Fibroblast of lung (primary cell): ENCODE results near the gene LAGE3. TPM values are rescaled to one million over a fixed set of nuclear protein-coding genes. Genes with fewer than 3 reads are reported as not detected.
A peak's percentile ranks its signal among the peaks of the same experiment; 100 is the strongest.

ENCODE experiments used
- DNase-seq, 2 donors: peaks; one replicate each; pipeline versions ENCODE4 v3.0.0 to v3.0.0-alpha.2; 2010; ENCODE audit warnings: low read depth in 2 of 2
- H2AFZ ChIP-seq: 2 replicates; pipeline ENCODE4 v1.5.1; 2012; ENCODE audit warnings: low read length, control low read depth, inconsistent platforms
- H3K27ac ChIP-seq: 2 replicates; pipeline ENCODE4 v1.5.1; 2011; ENCODE audit warnings: low read length, control low read depth; ENCODE audit not compliant: insufficient read depth
- H3K27me3 ChIP-seq: 2 replicates; pipeline ENCODE4 v1.5.1; 2011; ENCODE audit warnings: mild to moderate bottlenecking, low read length; ENCODE audit not compliant: control insufficient read depth, insufficient read depth
- H3K36me3 ChIP-seq: 2 replicates; pipeline ENCODE4 v1.5.1; 2011; ENCODE audit warnings: low read length; ENCODE audit not compliant: control insufficient read depth, insufficient read depth
- H3K4me1 ChIP-seq: 2 replicates; pipeline ENCODE4 v1.5.1; 2011; ENCODE audit warnings: low read length; ENCODE audit not compliant: control insufficient read depth, insufficient read depth; ENCODE audit errors: extremely low read depth
- H3K4me2 ChIP-seq: 2 replicates; pipeline ENCODE4 v1.5.1; 2011; ENCODE audit warnings: low read length, control low read depth; ENCODE audit not compliant: insufficient read depth; ENCODE audit errors: extremely low read depth
- H3K4me3 ChIP-seq, 4 experiments: fragments of 200-600 bp in 1 of 4; sonication (generic) in 1 of 4; replicated peaks in 1 of 4; 2 replicates each; pipeline ENCODE4 v1.5.1; 2011 to 2016; ENCODE audit warnings: low read length in 4 of 4, low read depth in 3 of 4, mild to moderate bottlenecking in 3 of 4, control low read depth in 2 of 4, inconsistent platforms in 1 of 4, mixed read lengths in 1 of 4; ENCODE audit not compliant: insufficient read depth in 1 of 4; ENCODE audit errors: control extremely low read depth in 1 of 4
- H3K79me2 ChIP-seq: 2 replicates; pipeline ENCODE4 v1.5.1; 2012; ENCODE audit warnings: mild to moderate bottlenecking, low read length, inconsistent platforms; ENCODE audit not compliant: control insufficient read depth, insufficient read depth
- H3K9ac ChIP-seq: 2 replicates; pipeline ENCODE4 v1.5.1; 2011; ENCODE audit warnings: mild to moderate bottlenecking, low read length, control low read depth; ENCODE audit not compliant: insufficient read depth
- H3K9me3 ChIP-seq: 2 replicates; pipeline ENCODE4 v1.5.1; 2012; ENCODE audit warnings: low read depth, low read length; ENCODE audit not compliant: control insufficient read depth, insufficient read depth
- H4K20me1 ChIP-seq: 2 replicates; pipeline ENCODE4 v1.5.1; 2011; ENCODE audit warnings: low read length; ENCODE audit not compliant: control insufficient read depth, insufficient read depth; ENCODE audit errors: extremely low read depth
- CTCF ChIP-seq, 2 donors: IDR thresholded peaks in 1 of 2; conservative IDR thresholded peaks in 1 of 2; 1 replicate in 1 of 2; 2 replicates in 1 of 2; pipeline ENCODE4 v1.5.1; 2011 to 2012; ENCODE audit warnings: low read length in 2 of 2, control low read depth in 1 of 2, inconsistent platforms in 1 of 2, low read depth in 1 of 2, mild to moderate bottlenecking in 1 of 2
- EZH2 ChIP-seq: IDR thresholded peaks from 2 replicates; pipeline ENCODE4 v1.5.1; 2012; ENCODE audit warnings: low read length, control low read depth, mild to moderate bottlenecking; ENCODE audit errors: missing control alignments
- polyA plus RNA-seq, 2 donors: library from polyadenylated mRNA; depleted of rRNA in 1 of 2; stranded (reverse) in 1 of 2; unstranded in 1 of 2; fragments of >200 nt; gene quantifications; 2 replicates each; pipeline ENCODE4 v1.2.1, GENCODE V29; 2011 to 2012; ENCODE audit warnings: missing spikeins in 1 of 2
- total RNA-seq: library from RNA; depleted of rRNA; stranded (reverse); fragments of >200 nt; gene quantifications from 2 replicates; pipeline ENCODE4 v1.2.1, GENCODE V29; 2014

LAGE3 gene
- total and polyA plus RNA-seq, 2 donors (not counting 1 experiment from before 2014, with no cell fraction given) = 6.4 to 13.4 TPM

GRCh38 chrX:154506483-154507332 lies 27.6 kb upstream of the LAGE3 start:
- H3K4me2 ChIP-seq = no peak overlapping the region
- peaks cover 3% of the 10 kb centered on the region for H3K4me1 ChIP-seq
- H3K9me3 ChIP-seq = no peaks in the 10 kb centered on the region
- no peak overlapping the region for H3K27ac ChIP-seq
- no peaks in the 10 kb centered on the region for H3K79me2 ChIP-seq
- H4K20me1 ChIP-seq = no peaks in the 10 kb centered on the region
- DNase-seq = no peak
- TF ChIP-seq EZH2 = no peak
- no peak for TF ChIP-seq CTCF (conservative IDR thresholded peaks at IDR 0.05 in 1 of 2, IDR thresholded peaks at IDR 0.05 in 1 of 2; ENCODE audit: low read depth in 1 of 2, low read length in 2 of 2)
- no peaks in the 10 kb centered on the region for H3K27me3 ChIP-seq
- no peak overlapping the region for H2AFZ ChIP-seq
- H3K9ac ChIP-seq = no peak overlapping the region
- H3K36me3 ChIP-seq = no peaks in the 10 kb centered on the region
- no peak overlapping the region for H3K4me3 ChIP-seq

GRCh38 chrX:154505734-154506133 lies 26.7 kb upstream of the LAGE3 start:
- H3K4me2 ChIP-seq = no peak overlapping the region
- H3K36me3 ChIP-seq = no peaks in the 10 kb centered on the region
- no peaks in the 10 kb centered on the region for H4K20me1 ChIP-seq
- H3K4me3 ChIP-seq = no peak overlapping the region
- TF ChIP-seq EZH2 = no peak
- no peak for TF ChIP-seq CTCF (conservative IDR thresholded peaks at IDR 0.05 in 1 of 2, IDR thresholded peaks at IDR 0.05 in 1 of 2; ENCODE audit: low read depth in 1 of 2, low read length in 2 of 2)
- H3K27ac ChIP-seq = no peak overlapping the region
- DNase-seq = peak; percentile 39 to 49
- no peak overlapping the region for H2AFZ ChIP-seq
- H3K4me1 ChIP-seq = peaks cover 3% of the 10 kb centered on the region
- no peaks in the 10 kb centered on the region for H3K79me2 ChIP-seq
- H3K27me3 ChIP-seq = no peaks in the 10 kb centered on the region
- no peak overlapping the region for H3K9ac ChIP-seq
- no peaks in the 10 kb centered on the region for H3K9me3 ChIP-seq

- Histone ChIP-seq H2AFZ (no peak overlapping the region), H3K4me1 (peaks cover 3% of the 10 kb centered on the region), H3K9me3 (no peaks in the 10 kb centered on the region), H3K27me3 (no peaks in the 10 kb centered on the region), H3K4me2 (no peak overlapping the region), H3K36me3 (no peaks in the 10 kb centered on the region), H3K27ac (no peak overlapping the region), H4K20me1 (no peaks in the 10 kb centered on the region), H3K4me3 (no peak overlapping the region), H3K9ac (no peak overlapping the region), H3K79me2 (no peaks in the 10 kb centered on the region)
- no peak for TF ChIP-seq CTCF (conservative IDR thresholded peaks at IDR 0.05 in 1 of 2, IDR thresholded peaks at IDR 0.05 in 1 of 2; ENCODE audit: low read depth in 1 of 2, low read length in 2 of 2)
- DNase-seq = no peak
Measured at GRCh38 chrX:154502989-154503388, 23.9 kb upstream of the LAGE3 start.
